SH-SY5Y (cell line): ENCODE measurements around the gene RAI1.

Experiments
- GATA2 ChIP-seq: IDR thresholded peaks from 2 replicates; pipeline ENCODE4 v1.6.1; 2011; ENCODE audit warnings: mild to moderate bottlenecking, low read depth, low read length
- GATA3 ChIP-seq: IDR thresholded peaks from 2 replicates; pipeline ENCODE4 v1.6.1; 2011; ENCODE audit warnings: low read depth, mild to moderate bottlenecking, low read length, moderate library complexity

DNA sequence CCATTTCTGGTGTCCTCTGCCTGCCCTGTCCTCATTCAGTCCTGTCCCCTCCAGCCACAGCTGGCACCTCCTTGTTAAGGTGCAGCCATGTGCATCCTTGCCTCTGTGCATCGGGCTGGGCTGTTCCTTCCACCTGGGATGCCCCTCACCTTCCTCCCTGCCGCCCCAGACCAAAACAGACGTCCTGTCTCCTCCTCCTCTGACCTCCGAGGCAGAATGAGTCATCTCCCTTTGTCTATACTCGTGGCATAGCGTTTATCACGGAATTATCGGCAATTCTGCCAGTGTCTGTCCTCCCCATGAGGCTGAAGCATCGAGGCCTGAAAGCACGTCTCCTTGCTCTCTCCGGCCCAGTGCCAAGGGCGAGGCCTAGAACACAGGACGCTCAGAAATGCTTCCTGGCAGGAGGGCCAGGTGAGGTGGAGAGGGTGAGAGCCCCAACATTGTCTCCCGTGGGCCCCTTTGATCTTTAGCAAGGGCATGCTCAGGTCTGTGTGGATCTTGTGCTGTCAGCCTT lies 4.6 kb downstream of the RAI1 start:
- TF ChIP-seq GATA2 (no peak), GATA3 (no peak)
